B cell (primary cell): ENCODE data around the gene CTSL. TPM values are rescaled to one million over a fixed set of nuclear protein-coding genes. Genes with fewer than 3 reads are reported as not detected.

Experiments
- ATAC-seq: fragments of 200-7000 bp; cut with Tn5 transposase; one replicate; pipeline ENCODE4 v1.10.0; 2021; ENCODE audit warnings: low read depth, mild to moderate bottlenecking, moderate number of reproducible peaks, moderate library complexity
- CTCF ChIA-PET: fragments of 350-600 bp; sonication (Branson Sonifier 250); formaldehyde crosslinking; loops from one replicate; lab custom pipeline; 2021; ENCODE audit warnings: antibody characterized with exemption, inconsistent platforms; lab: Charles Lee
- POLR2A ChIA-PET: fragments of 350-600 bp; sonication (Branson Sonifier 250); formaldehyde crosslinking; loops from one replicate; lab custom pipeline; 2021; ENCODE audit warnings: antibody characterized with exemption; lab: Charles Lee
- DNase-seq: peaks from one replicate; pipeline ENCODE4 v3.0.0; 2013
- H2AFZ ChIP-seq: 2 replicates; pipeline ENCODE4 v1.6.1; 2012; ENCODE audit warnings: mild to moderate bottlenecking, low read depth, low read length; ENCODE audit not compliant: insufficient read depth, poor library complexity, severe bottlenecking
- H3K27ac ChIP-seq, 2 donors: 1 replicate in 1 of 2; 2 replicates in 1 of 2; pipeline ENCODE4 v1.5.1; 2012 to 2013; ENCODE audit warnings: low read length in 2 of 2, mild to moderate bottlenecking in 2 of 2, moderate library complexity in 1 of 2
- H3K27me3 ChIP-seq, 4 experiments: fragments of 200-600 bp in 1 of 4; sonication (generic) in 1 of 4; replicated peaks in 1 of 4; 1 replicate in 2 of 4; 2 replicates in 2 of 4; pipeline versions ENCODE4 v1.6.1 to v1.7.0; 2013 to 2016; ENCODE audit warnings: low read length in 3 of 4, mild to moderate bottlenecking in 2 of 4, mixed read lengths in 1 of 4, moderate library complexity in 1 of 4; ENCODE audit not compliant: insufficient read depth in 4 of 4, control insufficient read depth in 3 of 4; ENCODE audit errors: control extremely low read depth in 1 of 4
- H3K36me3 ChIP-seq, 2 experiments: replicated peaks in 1 of 2; 1 replicate in 1 of 2; 2 replicates in 1 of 2; pipeline versions ENCODE4 v1.6.1 to v1.7.1; 2013; ENCODE audit warnings: low read length in 1 of 2; ENCODE audit not compliant: insufficient read depth in 2 of 2, control insufficient read depth in 1 of 2; ENCODE audit errors: control extremely low read depth in 1 of 2, extremely low read depth in 1 of 2
- H3K4me1 ChIP-seq, 2 donors: fragments of 200-600 bp in 1 of 2; sonication (generic) in 1 of 2; 1 replicate in 1 of 2; 2 replicates in 1 of 2; pipeline versions ENCODE4 v1.5.1 to v1.6.1; 2013 to 2017; ENCODE audit warnings: low read length in 2 of 2; ENCODE audit not compliant: control insufficient read depth in 2 of 2, insufficient read depth in 2 of 2
- H3K4me2 ChIP-seq: replicated peaks from 2 replicates; pipeline ENCODE3; 2012; ENCODE audit warnings: mild to moderate bottlenecking, low read depth, low read length; ENCODE audit not compliant: poor library complexity, severe bottlenecking
- H3K4me3 ChIP-seq, 5 experiments: fragments of 200-600 bp in 1 of 5; sonication (generic) in 1 of 5; 1 replicate in 3 of 5; 2 replicates in 2 of 5; pipeline versions ENCODE4 v1.5.1 to v1.7.0; 2011 to 2016; ENCODE audit warnings: low read length in 4 of 5, mild to moderate bottlenecking in 4 of 5, low read depth in 2 of 5, control low read depth in 1 of 5, moderate library complexity in 1 of 5; ENCODE audit not compliant: insufficient read depth in 1 of 5; ENCODE audit errors: control extremely low read depth in 1 of 5, extremely low read depth in 1 of 5
- H3K79me2 ChIP-seq: fragments of 200-600 bp; sonication (generic); one replicate; pipeline ENCODE4 v1.6.0; 2016; ENCODE audit warnings: low read length; ENCODE audit not compliant: control insufficient read depth, insufficient read depth
- H3K9ac ChIP-seq: fragments of 200-600 bp; sonication (generic); 2 replicates; pipeline ENCODE4 v1.6.1; 2017; ENCODE audit warnings: mild to moderate bottlenecking, low read length, moderate library complexity
- H3K9me3 ChIP-seq, 3 donors: one replicate each; pipeline versions ENCODE4 v1.6.1 to v1.7.1; 2013; ENCODE audit warnings: low read length in 2 of 3; ENCODE audit not compliant: control insufficient read depth in 2 of 3, insufficient read depth in 1 of 3; ENCODE audit errors: control extremely low read depth in 1 of 3
- H4K20me1 ChIP-seq: 2 replicates; pipeline ENCODE4 v1.6.0; 2012; ENCODE audit warnings: mild to moderate bottlenecking, low read length; ENCODE audit not compliant: insufficient read depth, control insufficient read depth, poor library complexity, severe bottlenecking
- H3K27ac Mint-ChIP-seq: one replicate; pipeline ENCODE4 v1.8.0; 2021; ENCODE audit warnings: mixed read lengths
- H3K27me3 Mint-ChIP-seq: one replicate; pipeline ENCODE4 v1.8.0; 2021; ENCODE audit warnings: mixed read lengths
- H3K4me1 Mint-ChIP-seq: one replicate; pipeline ENCODE4 v1.8.0; 2021; ENCODE audit warnings: mixed read lengths
- H3K4me3 Mint-ChIP-seq: one replicate; pipeline ENCODE4 v1.8.0; 2021; ENCODE audit warnings: mixed read lengths
- H3K9me3 Mint-ChIP-seq: one replicate; pipeline ENCODE4 v1.8.0; 2022; ENCODE audit warnings: mixed read lengths; ENCODE audit not compliant: insufficient read depth
- CTCF ChIP-seq: fragments of 200-600 bp; IDR thresholded peaks from one replicate; pipeline ENCODE4 v1.8.0; 2022; ENCODE audit warnings: antibody characterized with exemption, mild to moderate bottlenecking
- EZH2 ChIP-seq: IDR thresholded peaks from 2 replicates; pipeline ENCODE4 v1.6.1; 2012; ENCODE audit warnings: borderline replicate concordance, low read depth, mild to moderate bottlenecking, moderate library complexity, low read length; ENCODE audit not compliant: insufficient read depth, poor library complexity, severe bottlenecking
- WGBS: methylation state at CpG from one replicate; pipeline ENCODE4 v1.1.5; 2013; ENCODE audit warnings: missing lambda C conversion rate; ENCODE audit not compliant: insufficient coverage; 5-methylcytosine and 5-hydroxymethylcytosine counted together
- intact Hi-C: fragments of 100-400 bp; cut with micrococcal nuclease; formaldehyde crosslinking; loops from one replicate; pipeline ENCODE4 v1.10.0; 2022
- polyA plus RNA-seq: library from polyadenylated mRNA; depleted of rRNA; stranded (reverse); fragments of >200 nt; gene quantifications from 2 replicates; pipeline ENCODE4 v1.2.3, GENCODE V29; 2012
- total RNA-seq, 2 donors: library from RNA; stranded (reverse); fragments of 120-200 nt in 1 of 2; gene quantifications; 1 replicate in 1 of 2; 2 replicates in 1 of 2; pipeline versions ENCODE4 v1.2.3 to v1.2.4, GENCODE V29; 2013 to 2022

The CTSL gene
- total and polyA plus RNA-seq, 2 donors (not counting 1 experiment from before 2014, with no cell fraction given), result 0.13 to 0.74 TPM

DNA sequence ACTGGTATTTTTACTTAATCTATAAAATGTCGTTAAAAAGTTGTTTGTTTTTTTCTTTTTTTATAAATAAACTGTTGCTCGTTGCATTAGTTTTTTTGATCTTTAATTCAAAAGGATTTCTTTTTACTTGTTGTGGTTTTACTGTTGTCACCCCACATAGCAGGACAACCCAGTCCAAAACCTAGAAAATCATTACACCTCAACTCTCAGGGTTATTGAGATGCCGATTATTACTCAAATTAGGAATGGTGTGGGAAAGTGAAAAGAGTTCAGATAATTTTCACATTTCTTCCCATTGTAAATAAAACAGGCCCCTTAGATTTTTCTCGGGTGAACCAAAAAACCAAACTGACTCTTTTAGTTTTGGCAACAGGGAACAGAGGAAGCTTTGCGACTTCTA lies 17.4 kb upstream of the CTSL start:
- Histone ChIP-seq H3K9me3 (peaks cover 0 to 10% (median 0%) of the 10 kb centered on the region in 3 donors), H3K9ac (no peak overlapping the region), H3K36me3 (no peaks in the 10 kb centered on the region), H3K4me1 (no peaks in the 10 kb centered on the region), H3K79me2 (no peaks in the 10 kb centered on the region), H4K20me1 (no peaks in the 10 kb centered on the region), H3K27me3 (no peaks in the 10 kb centered on the region), H3K4me2 (no peak overlapping the region), H3K4me3 (no peak overlapping the region), H2AFZ (no peak overlapping the region), H3K27ac (no peak overlapping the region)
- no peak for DNase-seq
- ChIA-PET CTCF (no interaction called here), POLR2A (no interaction called here)
- Mint-ChIP-seq H3K27me3 (no peaks in the 10 kb centered on the region), H3K27ac (no peak overlapping the region), H3K9me3 (no peaks in the 10 kb centered on the region), H3K4me1 (no peaks in the 10 kb centered on the region), H3K4me3 (no peak overlapping the region)
- no peak for ATAC-seq
- no CpG with 5 or more reads among the region's 5 CpGs for WGBS
- TF ChIP-seq EZH2 (no peak), CTCF (no peak)
- intact Hi-C loops, result no loop called here

- no peak for ATAC-seq
- H3K27ac Mint-ChIP-seq, result no peak overlapping the region
- Histone ChIP-seq H4K20me1 (no peaks in the 10 kb centered on the region), H3K27me3 (no peaks in the 10 kb centered on the region), H3K27ac (no peak overlapping the region), H3K4me3 (no peak overlapping the region), H2AFZ (no peak overlapping the region), H3K9ac (no peak overlapping the region), H3K9me3 (peaks cover 0 to 10% (median 0%) of the 10 kb centered on the region in 3 donors), H3K79me2 (no peaks in the 10 kb centered on the region), H3K36me3 (no peaks in the 10 kb centered on the region), H3K4me2 (no peak overlapping the region), H3K4me1 (no peaks in the 10 kb centered on the region)
- ChIA-PET CTCF (interaction anchor here (0.6 kb wide), 1 partner anchor 447 kb away, joined by 3 read pairs; no protein-coding TSS in a partner anchor), POLR2A (no interaction called here)
- H3K9me3 Mint-ChIP-seq, result no peaks in the 10 kb centered on the region
- intact Hi-C loops, result no loop called here
- no peaks in the 10 kb centered on the region for H3K27me3 Mint-ChIP-seq
- TF ChIP-seq EZH2, result no peak
- TF ChIP-seq CTCF, result no peak
- WGBS, result 75% methylated on average over 6 of the region's 7 CpGs
- no peaks in the 10 kb centered on the region for H3K4me1 Mint-ChIP-seq
- no peak for DNase-seq
- H3K4me3 Mint-ChIP-seq, result no peak overlapping the region
These were observed 16.8 kb upstream of the CTSL start for GRCh38 chr9:87708986-87709728.
